Stimulated activated CD4-positive, alpha-beta T cell treated with anti-CD3 and anti-CD28 coated beads, Interleukin-12 subunit alpha, Interleukin-12 subunit beta, amount 100 ng/mL, for 4 hours (primary cell): Measurements from ENCODE around the gene POTEB2.
"Not testable (repeated sequence)": the region's sequence is repeated elsewhere in the genome, so short reads cannot be mapped to it uniquely, and the experiment has no call there.

Experiments used
- DNase-seq: peaks from one replicate; pipeline ENCODE4 v3.0.0-alpha.2; 2020

Gene POTEB2

DNA sequence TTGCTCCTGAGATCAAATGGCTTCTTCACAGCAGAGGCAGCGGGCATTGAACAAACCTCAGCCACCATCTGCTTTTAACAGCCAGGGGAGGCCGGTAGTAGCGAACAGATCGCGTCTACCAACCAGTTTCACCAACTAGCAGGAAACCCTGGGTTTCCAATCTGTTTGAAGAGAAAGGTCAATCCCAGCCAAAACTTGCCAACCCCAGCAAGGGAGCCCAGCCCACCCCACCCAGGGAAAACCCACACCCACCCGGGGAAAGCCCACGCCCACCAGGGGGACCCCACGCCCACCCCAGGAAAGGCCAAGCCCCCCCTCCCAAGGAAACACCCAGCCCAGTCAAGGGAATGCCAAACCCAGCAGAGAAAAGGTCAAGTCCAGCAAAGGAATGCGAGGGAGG is at the start of gene POTEB2:
Gene POTEB2 (minus strand): TSS at position 101 of the 400 bp plus-strand sequence. CDS start 33 bp downstream, at position 68.
- not testable (repeated sequence) for DNase-seq

DNA sequence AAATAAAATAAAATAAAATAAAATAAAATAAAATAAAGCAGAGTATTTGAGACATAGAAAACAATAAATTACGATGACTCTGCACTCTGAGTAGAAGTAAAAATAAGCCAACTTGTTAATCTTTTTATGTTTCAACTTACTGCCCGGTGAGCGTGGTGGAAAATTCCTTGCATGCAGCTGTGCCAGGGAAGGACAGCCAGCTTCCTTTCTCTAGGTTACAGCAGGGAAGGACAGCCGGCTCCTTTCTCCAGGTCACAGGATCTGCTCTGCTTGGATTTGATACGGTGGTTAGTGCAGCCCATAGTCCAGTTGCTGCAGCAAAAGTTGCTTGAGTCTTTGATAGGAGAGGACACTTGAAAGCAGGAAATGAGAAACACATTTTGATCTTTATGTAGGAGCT is 13.8 kb upstream of the POTEB2 start:
- not testable (repeated sequence) for DNase-seq

DNA sequence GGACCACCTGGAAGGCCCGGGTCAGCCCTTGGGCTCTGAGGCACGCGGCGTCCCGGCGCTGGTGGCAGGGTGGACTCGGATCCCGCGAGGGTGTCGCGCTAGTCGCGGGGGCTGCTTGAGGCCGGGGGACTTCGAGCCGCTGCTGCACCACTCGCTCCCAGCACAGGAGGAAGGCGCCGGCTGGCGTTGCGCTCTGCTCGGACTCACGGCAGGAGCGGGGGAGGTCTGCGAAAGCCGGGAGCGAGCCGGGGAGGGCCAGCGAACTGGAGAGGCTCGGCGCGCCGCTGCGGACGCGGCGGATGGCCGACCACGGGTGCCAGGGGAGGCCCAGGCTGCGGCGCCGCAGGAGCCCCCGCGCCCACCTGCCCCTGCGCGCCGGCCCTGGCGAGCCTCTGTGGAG is 12.3 kb upstream of the POTEB2 start:
- not testable (repeated sequence) for DNase-seq

DNA sequence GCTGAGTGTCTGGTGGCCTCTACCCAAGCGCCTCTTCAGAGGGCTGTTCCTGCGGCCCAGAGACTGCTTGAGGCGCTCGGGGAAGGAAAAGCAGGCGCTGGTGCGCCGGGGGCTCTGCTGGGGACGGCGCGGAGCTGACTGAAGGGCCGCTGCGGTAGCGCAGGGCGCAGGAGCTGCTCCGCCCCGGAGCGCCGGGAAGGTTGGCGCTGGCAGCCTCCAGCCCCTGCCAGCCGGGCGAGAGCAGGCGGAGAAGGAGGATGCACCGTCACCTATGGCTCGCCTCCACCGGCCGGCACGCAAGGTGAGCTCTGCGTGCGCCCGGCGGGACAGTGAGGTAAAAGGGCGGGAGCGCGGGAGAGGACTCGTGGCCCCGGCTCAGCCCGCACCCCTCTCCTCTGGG is 11.7 kb upstream of the POTEB2 start:
- not testable (repeated sequence) for DNase-seq
